Mesodermal cell (in vitro differentiated cells): ENCODE data around the gene KCNMB2.

Experiments
- H3K27ac ChIP-seq: 2 replicates; pipeline ENCODE4 v1.7.0; 2013; ENCODE audit warnings: mild to moderate bottlenecking, low read depth, low read length, moderate library complexity; ENCODE audit not compliant: severe bottlenecking
- H3K36me3 ChIP-seq: 2 replicates; pipeline ENCODE4 v1.7.1; 2013; ENCODE audit warnings: mild to moderate bottlenecking, low read length, moderate library complexity; ENCODE audit not compliant: control insufficient read depth, insufficient read depth
- H3K4me1 ChIP-seq: one replicate; pipeline ENCODE4 v1.7.1; 2013; ENCODE audit warnings: mild to moderate bottlenecking, low read length; ENCODE audit not compliant: insufficient read depth, control insufficient read depth, poor library complexity, severe bottlenecking
- H3K4me3 ChIP-seq: 2 replicates; pipeline ENCODE4 v1.7.0; 2013; ENCODE audit warnings: low read length, control low read depth, mild to moderate bottlenecking; ENCODE audit not compliant: insufficient read depth, poor library complexity, severe bottlenecking; ENCODE audit errors: extremely low read depth
- H3K9me3 ChIP-seq: 2 replicates; pipeline ENCODE4 v1.7.1; 2013; ENCODE audit warnings: mild to moderate bottlenecking, low read length, moderate library complexity; ENCODE audit not compliant: control insufficient read depth
- WGBS, 2 experiments: methylation state at CpG; one replicate each; pipeline ENCODE4 v1.1.5; 2013; ENCODE audit warnings: missing lambda C conversion rate in 2 of 2; ENCODE audit not compliant: insufficient coverage in 2 of 2; 5-methylcytosine and 5-hydroxymethylcytosine counted together

Gene KCNMB2

GRCh38 chr3:178840586-178840985 lies 304.4 kb downstream of the KCNMB2 start:
- no peaks in the 10 kb centered on the region for H3K4me1 ChIP-seq
- no peak overlapping the region for H3K27ac ChIP-seq
- no peak overlapping the region for H3K4me3 ChIP-seq
- no peaks in the 10 kb centered on the region for H3K36me3 ChIP-seq
- H3K9me3 ChIP-seq, result no peaks in the 10 kb centered on the region

- H3K36me3 ChIP-seq, result no peaks in the 10 kb centered on the region
- H3K4me3 ChIP-seq, result no peak overlapping the region
- H3K4me1 ChIP-seq, result no peaks in the 10 kb centered on the region
- no peak overlapping the region for H3K27ac ChIP-seq
- H3K9me3 ChIP-seq, result no peaks in the 10 kb centered on the region
These were observed 304.8 kb downstream of the KCNMB2 start for GRCh38 chr3:178841011-178841410.

- no peaks in the 10 kb centered on the region for H3K9me3 ChIP-seq
- H3K4me1 ChIP-seq, result no peaks in the 10 kb centered on the region
- no peak overlapping the region for H3K4me3 ChIP-seq
- 80 to 100% methylated on average over 1 of the region's 2 CpGs for WGBS, 2 experiments
- H3K27ac ChIP-seq, result no peak overlapping the region
- no peaks in the 10 kb centered on the region for H3K36me3 ChIP-seq
These were observed 308.7 kb downstream of the KCNMB2 start for GRCh38 chr3:178844916-178845315.

- Histone ChIP-seq H3K27ac (no peak overlapping the region), H3K36me3 (no peaks in the 10 kb centered on the region), H3K9me3 (no peaks in the 10 kb centered on the region), H3K4me3 (no peak overlapping the region), H3K4me1 (no peaks in the 10 kb centered on the region)
- 86 to 96% methylated on average over 2 to 3 of the region's 3 CpGs for WGBS, 2 experiments
These were observed 309.3 kb downstream of the KCNMB2 start for GRCh38 chr3:178845420-178846118.

- no peaks in the 10 kb centered on the region for H3K4me1 ChIP-seq
- H3K4me3 ChIP-seq, result no peak overlapping the region
- H3K27ac ChIP-seq, result no peak overlapping the region
- no peaks in the 10 kb centered on the region for H3K36me3 ChIP-seq
- WGBS, 2 experiments, result 100% methylated on average over 1 of the region's 2 CpGs; no CpG with 5 or more reads in 1 of the 2 experiments
- H3K9me3 ChIP-seq, result no peaks in the 10 kb centered on the region
These were observed 311.0 kb downstream of the KCNMB2 start for GRCh38 chr3:178847190-178847589.

- H3K4me1 ChIP-seq, result no peaks in the 10 kb centered on the region
- H3K36me3 ChIP-seq, result no peaks in the 10 kb centered on the region
- H3K4me3 ChIP-seq, result no peak overlapping the region
- H3K9me3 ChIP-seq, result no peaks in the 10 kb centered on the region
- no peak overlapping the region for H3K27ac ChIP-seq
- WGBS, 2 experiments, result 65 to 67% methylated on average over 4 of the region's 4 CpGs
These were observed 313.1 kb downstream of the KCNMB2 start for GRCh38 chr3:178849199-178849910.

- H3K4me1 ChIP-seq, result no peaks in the 10 kb centered on the region
- no peak overlapping the region for H3K4me3 ChIP-seq
- WGBS, 2 experiments, result 80 to 100% methylated on average over 1 to 2 of the region's 8 CpGs
- H3K9me3 ChIP-seq, result no peaks in the 10 kb centered on the region
- H3K36me3 ChIP-seq, result no peaks in the 10 kb centered on the region
- H3K27ac ChIP-seq, result no peak overlapping the region
These were observed 314.4 kb downstream of the KCNMB2 start for GRCh38 chr3:178850450-178851190.

- no CpG with 5 or more reads among the region's 1 CpG for WGBS, 2 experiments
- no peaks in the 10 kb centered on the region for H3K9me3 ChIP-seq
- H3K27ac ChIP-seq, result no peak overlapping the region
- no peaks in the 10 kb centered on the region for H3K36me3 ChIP-seq
- H3K4me1 ChIP-seq, result no peaks in the 10 kb centered on the region
- no peak overlapping the region for H3K4me3 ChIP-seq
These were observed 315.3 kb downstream of the KCNMB2 start for GRCh38 chr3:178851564-178851963.

GRCh38 chr3:178856804-178857203 lies 320.6 kb downstream of the KCNMB2 start:
- Histone ChIP-seq H3K27ac (no peak overlapping the region), H3K4me1 (no peaks in the 10 kb centered on the region), H3K4me3 (no peak overlapping the region), H3K36me3 (no peaks in the 10 kb centered on the region), H3K9me3 (no peaks in the 10 kb centered on the region)
- 85 to 100% methylated on average over 1 to 2 of the region's 2 CpGs for WGBS, 2 experiments

GRCh38 chr3:178859386-178859785 lies 323.1 kb downstream of the KCNMB2 start:
- no peak overlapping the region for H3K27ac ChIP-seq
- no peaks in the 10 kb centered on the region for H3K9me3 ChIP-seq
- H3K36me3 ChIP-seq, result no peaks in the 10 kb centered on the region
- no peak overlapping the region for H3K4me3 ChIP-seq
- H3K4me1 ChIP-seq, result no peaks in the 10 kb centered on the region
- WGBS, 2 experiments, result 100% methylated on average over 1 of the region's 3 CpGs
